GM12878 (cell line): ENCODE results near the gene PADI3.
"Not testable (repeated sequence)": the region's sequence is repeated elsewhere in the genome, so short reads cannot be mapped to it uniquely, and the experiment has no call there.

Experiments
- SPI1 ChIP-seq: IDR thresholded peaks from 2 replicates; pipeline ENCODE4 v1.6.1; 2011; ENCODE audit warnings: low read depth, mild to moderate bottlenecking, low read length, moderate library complexity, borderline replicate concordance; ENCODE audit not compliant: insufficient read depth
- ZBED1 ChIP-seq: IDR thresholded peaks from 2 replicates; pipeline ENCODE4 v1.6.1; 2016; ENCODE audit warnings: borderline replicate concordance

GRCh38 chr1:17241011-17241779, 7.7 kb upstream of the PADI3 start:
- TF ChIP-seq ZBED1, SPI1: not testable (repeated sequence)
